ENCODE measurements around the gene TRIO. TPM values are rescaled to one million over a fixed set of nuclear protein-coding genes. Genes with fewer than 3 reads are reported as not detected.
A peak's percentile ranks its signal among the peaks of the same experiment; 100 is the strongest.

The TRIO gene
- total RNA-seq, 1 donor from 2014 or later, result 148 TPM

- H3K27ac ChIP-seq, result no peak overlapping the region
- H3K9me3 ChIP-seq, result no peaks in the 10 kb centered on the region
- no peak for TF ChIP-seq CTCF (IDR thresholded peaks at IDR 0.05)
- H3K4me3 ChIP-seq, result no peak overlapping the region
- ATAC-seq, result no peak
- intact Hi-C loops (cut with DNase I), result loop anchor here (5.0 kb wide), 1 partner anchor 161 kb away; no protein-coding TSS in a partner anchor
- H3K27me3 ChIP-seq, result no peaks in the 10 kb centered on the region
- DNase-seq, result no peak
- no peaks in the 10 kb centered on the region for H3K36me3 ChIP-seq
- peaks cover 18% of the 10 kb centered on the region for H3K4me1 ChIP-seq
Measured at GRCh38 chr5:14105718-14106410, 37.3 kb upstream of the TRIO start.

- no peaks in the 10 kb centered on the region for H3K36me3 ChIP-seq
- H3K27ac ChIP-seq, result no peak overlapping the region
- H3K4me3 ChIP-seq, result no peak overlapping the region
- ATAC-seq, result peak; percentile 33
- intact Hi-C loops (cut with DNase I), result loop anchor here (5.0 kb wide), 1 partner anchor 160 kb away; no protein-coding TSS in a partner anchor
- DNase-seq, result no peak
- peaks cover 18% of the 10 kb centered on the region for H3K4me1 ChIP-seq
- no peaks in the 10 kb centered on the region for H3K27me3 ChIP-seq
- no peaks in the 10 kb centered on the region for H3K9me3 ChIP-seq
- TF ChIP-seq CTCF (IDR thresholded peaks at IDR 0.05), result no peak
Measured at GRCh38 chr5:14107536-14107935, 35.6 kb upstream of the TRIO start.

- H3K27me3 ChIP-seq, result no peaks in the 10 kb centered on the region
- H3K27ac ChIP-seq, result no peak overlapping the region
- peak; percentile 67 for TF ChIP-seq CTCF (IDR thresholded peaks at IDR 0.05)
- peak overlapping the region; percentile 23 for H3K4me3 ChIP-seq
- H3K36me3 ChIP-seq, result no peaks in the 10 kb centered on the region
- DNase-seq (no peak), ATAC-seq (peak; percentile 95)
- peaks cover 18% of the 10 kb centered on the region for H3K4me1 ChIP-seq
- intact Hi-C loops (cut with DNase I), result loop anchor here (5.0 kb wide), 1 partner anchor 159 kb away; no protein-coding TSS in a partner anchor
- no peaks in the 10 kb centered on the region for H3K9me3 ChIP-seq
Measured at GRCh38 chr5:14108170-14108996, 34.8 kb upstream of the TRIO start.

- ATAC-seq, result no peak
- no peaks in the 10 kb centered on the region for H3K9me3 ChIP-seq
- no peaks in the 10 kb centered on the region for H3K27me3 ChIP-seq
- intact Hi-C loops (cut with DNase I), result loop anchor here (5.0 kb wide), 1 partner anchor 158 kb away; no protein-coding TSS in a partner anchor
- H3K36me3 ChIP-seq, result no peaks in the 10 kb centered on the region
- no peak overlapping the region for H3K4me3 ChIP-seq
- no peak overlapping the region for H3K27ac ChIP-seq
- DNase-seq, result no peak
- TF ChIP-seq CTCF (IDR thresholded peaks at IDR 0.05), result no peak
- peaks cover 18% of the 10 kb centered on the region for H3K4me1 ChIP-seq
Measured at GRCh38 chr5:14109041-14109747, 33.9 kb upstream of the TRIO start.

GRCh38 chr5:14109771-14110170 is 33.4 kb upstream of the TRIO start:
- Histone ChIP-seq H3K36me3 (no peaks in the 10 kb centered on the region), H3K27ac (no peak overlapping the region), H3K4me3 (no peak overlapping the region), H3K27me3 (no peaks in the 10 kb centered on the region), H3K9me3 (no peaks in the 10 kb centered on the region), H3K4me1 (peaks cover 18% of the 10 kb centered on the region)
- ATAC-seq (no peak), DNase-seq (no peak)
- no peak for TF ChIP-seq CTCF (IDR thresholded peaks at IDR 0.05)
- intact Hi-C loops (cut with DNase I), result loop anchor here (5.0 kb wide), 1 partner anchor 158 kb away; no protein-coding TSS in a partner anchor

Data from upper lobe of right lung (tissue), 1 donor.